Type B pancreatic cell (in vitro differentiated cells): ENCODE results near the gene ZNF441. TPM values are rescaled to one million over a fixed set of nuclear protein-coding genes. Genes with fewer than 3 reads are reported as not detected.

Source experiments
- DNase-seq: peaks from one replicate; pipeline ENCODE4 v3.0.0; 2021; ENCODE audit warnings: mixed read lengths; ENCODE audit not compliant: unreplicated experiment; ENCODE audit errors: extremely low spot score
- H3K27ac Mint-ChIP-seq: 2 replicates; pipeline ENCODE4 v1.8.0; 2021; ENCODE audit warnings: mild to moderate bottlenecking, mixed read lengths
- H3K27me3 Mint-ChIP-seq: 2 replicates; pipeline ENCODE4 v1.8.0; 2021; ENCODE audit warnings: mixed read lengths
- H3K36me3 Mint-ChIP-seq: 2 replicates; pipeline ENCODE4 v1.8.0; 2021; ENCODE audit warnings: mixed read lengths
- H3K4me1 Mint-ChIP-seq: one replicate; pipeline ENCODE4 v1.8.0; 2021; ENCODE audit warnings: mixed read lengths; ENCODE audit not compliant: unreplicated experiment
- H3K4me3 Mint-ChIP-seq: 2 replicates; pipeline ENCODE4 v1.8.0; 2021; ENCODE audit warnings: mild to moderate bottlenecking, mixed read lengths
- H3K9me3 Mint-ChIP-seq: 2 replicates; pipeline ENCODE4 v1.8.0; 2021; ENCODE audit warnings: mixed read lengths
- CTCF ChIP-seq: fragments of 200-600 bp; sonication (generic); conservative IDR thresholded peaks from 2 replicates; pipeline ENCODE4 v1.5.0; 2021; ENCODE audit warnings: antibody characterized with exemption, mild to moderate bottlenecking
- total RNA-seq: library from RNA; stranded (reverse); gene quantifications from 2 replicates; pipeline ENCODE4 v1.2.1, GENCODE V29; 2021; ENCODE audit warnings: low replicate concordance

ZNF441 gene
- total RNA-seq, 1 donor from 2014 or later: 6.3 TPM

DNA sequence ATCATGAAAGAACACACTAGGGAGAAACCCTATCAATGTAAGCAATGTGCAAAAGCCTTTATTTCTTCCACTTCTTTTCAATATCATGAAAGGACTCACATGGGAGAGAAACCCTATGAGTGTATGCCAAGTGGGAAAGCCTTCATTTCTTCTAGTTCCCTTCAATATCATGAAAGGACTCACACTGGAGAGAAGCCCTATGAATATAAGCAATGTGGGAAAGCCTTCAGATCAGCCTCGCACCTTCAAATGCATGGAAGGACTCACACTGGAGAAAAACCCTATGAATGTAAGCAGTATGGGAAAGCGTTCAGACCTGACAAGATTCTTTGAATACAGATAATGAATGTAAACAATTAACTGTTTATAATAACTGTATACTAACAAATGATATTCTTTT, 66.7 kb downstream of the ZNF441 start:
- no peaks in the 10 kb centered on the region for H3K27me3 Mint-ChIP-seq
- H3K27ac Mint-ChIP-seq: no peak overlapping the region
- H3K4me3 Mint-ChIP-seq: no peak overlapping the region
- peaks cover 30% of the 10 kb centered on the region for H3K9me3 Mint-ChIP-seq
- H3K4me1 Mint-ChIP-seq: no peaks in the 10 kb centered on the region
- peaks cover 64% of the 10 kb centered on the region for H3K36me3 Mint-ChIP-seq
- no peak for DNase-seq
- TF ChIP-seq CTCF: no peak

Other genes starting within 250 kb of the ZNF441 start
- gene ECSIT, start 237.9 kb upstream of the ZNF441 start, total RNA-seq: 40.8 and 42.1 TPM in 2 replicates
- gene CNN1, start 228.1 kb upstream of the ZNF441 start, total RNA-seq: 2.3 and 7.9 TPM in 2 replicates
- 51.3 and 57.1 TPM in 2 replicates for gene ELOF1, start 207.8 kb upstream of the ZNF441 start, total RNA-seq
- gene ACP5, start 189.4 kb upstream of the ZNF441 start, total RNA-seq: 3.2 and 6.0 TPM in 2 replicates
- gene ZNF627, start 169.5 kb upstream of the ZNF441 start, total RNA-seq: 21.6 and 26.1 TPM in 2 replicates
- 11.5 and 17.8 TPM in 2 replicates for gene ZNF823, start 28.1 kb upstream of the ZNF441 start, total RNA-seq
- gene ZNF491, start 31.5 kb downstream of the ZNF441 start, total RNA-seq: 3.7 and 8.8 TPM in 2 replicates
- gene ZNF440, start 47.3 kb downstream of the ZNF441 start, total RNA-seq: 20.7 and 25.5 TPM in 2 replicates
- gene ZNF439, start 81.7 kb downstream of the ZNF441 start, total RNA-seq: 2.1 and 2.5 TPM in 2 replicates
- 18.6 and 20.1 TPM in 2 replicates for gene ZNF69, start 120.8 kb downstream of the ZNF441 start, total RNA-seq
- gene ZNF700, start 158.1 kb downstream of the ZNF441 start, total RNA-seq: 14.1 and 16.1 TPM in 2 replicates
- gene ZNF763, start 198.0 kb downstream of the ZNF441 start, total RNA-seq: 4.8 and 5.0 TPM in 2 replicates